GOT3 (cell line): ENCODE data around the gene INF2.
"Not testable (repeated sequence)": the region's sequence is repeated elsewhere in the genome, so short reads cannot be mapped to it uniquely, and the experiment has no call there.

Experiments
- DNase-seq: peaks from one replicate; lab custom pipeline; 2025; ENCODE audit warnings: mixed read lengths; lab: John Stamatoyannopoulos, UW

Gene INF2

DNA sequence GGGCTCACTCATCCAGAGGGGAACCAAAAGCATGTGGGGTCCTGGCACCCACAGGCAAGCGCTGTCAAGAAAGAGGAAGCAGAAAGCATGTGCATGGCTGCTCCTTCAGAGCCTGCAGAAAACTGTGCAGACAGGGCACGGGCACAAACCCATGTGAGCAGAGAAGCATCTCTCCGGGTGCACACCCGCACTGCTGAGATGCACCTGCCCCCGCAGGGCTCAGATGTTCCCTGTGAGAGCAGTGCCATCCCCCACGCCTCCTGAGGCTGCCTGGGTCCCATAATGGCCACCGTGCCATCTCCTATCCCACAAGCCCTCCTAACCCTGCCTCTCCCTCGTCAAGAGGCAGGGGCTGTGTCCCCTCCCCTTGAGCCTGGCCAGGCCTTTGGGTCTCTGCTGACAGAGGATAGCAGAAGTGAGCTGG is 32.3 kb upstream of the INF2 start:
- DNase-seq = no peak

DNA sequence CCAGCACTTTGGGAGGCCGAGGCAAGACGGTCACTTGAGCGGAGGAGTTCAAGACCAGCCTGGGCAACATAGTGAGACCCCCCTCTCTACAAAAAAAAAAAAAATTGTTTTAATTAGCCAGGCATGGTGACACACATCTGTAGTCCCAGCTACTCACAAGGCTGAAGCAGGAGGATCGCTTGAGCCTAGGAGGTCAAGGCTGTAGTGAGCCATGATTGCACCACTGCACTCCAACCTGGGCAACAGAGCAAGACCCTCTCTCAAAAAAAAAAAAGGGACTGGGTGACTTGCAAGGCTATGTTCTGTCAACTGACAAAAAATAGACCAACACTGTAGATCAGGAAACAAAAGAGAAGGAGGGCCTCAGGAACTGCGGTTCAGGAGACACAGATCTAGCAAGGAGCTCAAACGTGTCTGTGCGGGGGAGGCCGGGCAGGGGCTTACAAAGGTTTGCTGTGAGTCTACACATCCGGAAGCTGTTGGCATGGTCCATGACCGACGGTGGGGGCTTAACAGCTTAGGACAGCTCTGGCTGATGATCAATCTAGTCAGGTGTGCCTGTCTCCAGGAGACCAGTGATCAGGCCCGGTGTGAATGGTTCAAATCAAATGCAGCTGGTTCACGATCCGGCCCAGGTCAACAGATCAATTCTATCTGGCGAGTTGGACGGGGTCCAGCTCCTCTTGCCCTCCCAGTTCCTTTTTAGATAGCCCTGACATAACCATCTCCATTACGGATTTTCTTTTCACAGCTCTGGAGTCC is 31.7 kb upstream of the INF2 start:
- no peak for DNase-seq

DNA sequence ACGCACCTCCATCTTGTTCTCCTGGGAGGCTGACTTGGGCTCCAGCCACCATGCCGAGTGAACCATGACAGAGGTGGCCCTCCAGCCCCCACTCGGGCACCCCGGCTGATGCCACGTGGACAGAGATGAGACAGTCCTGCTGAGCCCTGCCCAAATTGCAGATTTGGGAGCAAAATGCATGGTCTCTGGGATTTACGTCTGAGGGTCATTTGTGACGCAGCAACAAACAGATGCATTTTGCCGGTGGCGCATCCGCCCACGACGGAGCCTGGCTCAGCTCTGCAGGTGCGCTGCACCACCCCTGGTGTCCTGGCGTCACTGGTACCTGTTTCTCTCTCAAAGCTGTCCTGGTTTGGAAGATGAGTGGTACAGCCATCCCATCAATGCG is 31.1 kb upstream of the INF2 start:
- DNase-seq = no peak

DNA sequence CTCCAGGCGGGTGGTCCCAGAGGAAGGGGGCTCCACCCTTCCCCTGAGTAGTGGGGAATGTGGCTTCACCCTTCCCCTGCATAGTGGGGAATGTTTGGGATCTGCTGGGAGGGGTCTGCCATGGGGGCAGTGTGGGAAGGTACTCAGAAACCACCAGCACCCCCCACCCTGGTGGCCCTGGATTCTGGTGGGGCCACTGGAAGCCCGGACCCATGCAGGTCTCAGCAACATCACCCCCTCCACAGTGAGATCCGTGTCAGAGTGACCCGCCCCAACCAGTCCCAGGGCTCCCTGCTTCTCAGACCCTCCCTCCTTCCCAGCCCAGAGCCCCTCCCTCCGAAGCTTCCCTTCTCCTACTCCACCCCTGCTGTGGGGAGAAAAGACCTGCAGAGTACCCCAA is 30.3 kb upstream of the INF2 start:
- DNase-seq = no peak

DNA sequence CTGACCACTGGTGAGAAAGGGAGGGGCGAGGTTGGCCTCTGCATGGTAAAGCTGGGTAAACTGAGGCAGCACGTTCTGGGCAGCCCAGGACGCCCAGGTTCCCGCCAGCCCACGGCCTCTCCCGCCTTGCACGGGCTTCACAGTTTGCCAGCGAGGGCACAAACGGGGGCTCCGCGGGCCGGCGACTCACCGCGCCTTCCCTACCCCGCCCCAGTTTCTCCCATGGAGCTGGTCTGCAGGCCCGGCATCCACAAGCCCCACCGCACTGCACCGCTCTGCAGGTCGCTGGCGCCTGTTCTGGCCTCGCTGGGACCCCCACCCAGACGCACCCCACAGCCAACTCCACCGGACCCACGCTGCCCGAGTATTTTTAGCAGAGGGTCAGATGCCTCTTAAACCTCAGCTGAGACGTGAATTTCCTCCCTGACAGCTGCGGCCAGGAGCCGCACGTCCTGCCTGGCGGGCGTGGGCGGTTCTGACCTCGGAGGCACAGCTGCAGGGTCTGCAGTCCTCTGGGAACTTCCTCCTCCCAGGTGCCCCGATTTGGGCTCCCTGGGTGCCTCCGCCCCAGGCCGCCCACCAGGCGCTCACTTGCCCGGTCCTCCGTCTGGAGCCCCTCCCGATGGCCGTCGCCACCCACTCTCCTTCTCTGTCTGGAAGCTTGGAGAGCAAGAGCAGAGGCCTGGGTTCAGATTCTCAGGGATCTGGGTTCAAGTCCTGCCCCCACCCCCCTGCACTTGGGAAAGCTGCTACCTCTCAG is 29.5 kb upstream of the INF2 start:
- DNase-seq = no peak

DNA sequence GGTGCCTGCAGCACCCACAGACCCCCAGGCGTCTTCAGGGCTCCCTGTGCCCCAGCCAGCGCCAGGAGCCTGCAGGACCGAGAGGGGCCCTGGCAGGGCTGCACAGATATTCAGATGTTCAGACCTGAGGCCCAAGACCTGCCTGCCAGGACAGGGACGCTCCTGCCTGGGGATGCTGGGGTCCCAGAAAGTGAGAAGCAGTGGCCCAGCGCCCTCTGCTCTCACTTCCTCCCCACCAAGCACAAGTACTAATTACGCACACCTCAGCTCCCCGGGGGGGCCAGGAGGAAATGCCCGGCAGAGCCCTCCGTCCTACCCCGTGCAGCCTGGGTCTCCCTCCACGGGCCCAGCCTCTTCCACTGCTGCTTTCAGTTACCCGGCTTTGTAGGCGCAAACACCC is 28.8 kb upstream of the INF2 start:
- DNase-seq = no peak

DNA sequence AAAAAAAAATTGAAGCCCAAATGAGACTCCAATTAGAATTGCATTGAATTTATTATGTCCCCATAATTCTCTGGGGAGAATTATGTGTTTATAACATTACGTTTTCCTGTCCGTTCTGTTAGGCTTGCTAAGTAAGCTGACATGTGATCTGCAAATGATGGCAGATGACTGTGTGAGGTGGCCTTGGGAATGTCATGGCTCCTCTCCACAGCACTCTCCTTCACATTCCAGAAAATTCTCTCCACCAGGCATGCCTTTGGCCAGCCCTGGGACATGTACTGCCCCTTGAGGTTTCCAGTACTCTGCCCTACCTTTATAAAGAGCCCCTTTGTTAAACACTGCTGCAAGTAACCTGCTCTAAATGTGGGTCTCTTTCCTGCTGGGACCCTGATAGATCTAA is 28.3 kb upstream of the INF2 start:
- no peak for DNase-seq

DNA sequence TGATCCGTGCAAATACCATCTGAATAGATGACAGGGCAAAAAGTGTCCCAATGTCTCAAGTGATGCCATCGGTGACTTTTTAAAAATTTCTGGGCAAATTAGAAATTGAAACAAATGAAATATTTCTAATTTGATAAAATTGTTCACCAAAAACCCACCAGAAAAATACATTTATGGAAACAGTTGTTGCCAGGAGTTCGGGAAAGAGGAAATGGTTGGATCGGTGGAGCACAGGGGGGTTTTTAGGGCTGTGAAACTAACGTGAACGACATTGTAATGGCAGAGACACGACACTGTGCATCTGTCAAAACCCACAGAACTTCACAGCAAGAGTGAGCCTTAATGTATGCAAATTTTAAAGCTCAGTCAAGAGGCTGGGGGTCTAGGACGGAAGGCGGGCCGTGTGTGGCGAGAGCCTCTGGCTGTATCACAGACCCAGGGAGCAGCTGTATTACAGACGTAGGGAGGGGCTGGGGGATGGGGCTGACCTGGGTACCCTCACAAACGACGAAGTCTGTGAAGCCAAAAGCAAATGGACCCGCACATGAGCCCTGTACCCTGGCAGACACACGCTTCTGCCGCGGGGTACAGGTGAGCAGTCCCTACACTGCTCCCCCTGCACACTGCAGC is 27.8 kb upstream of the INF2 start:
- not testable (repeated sequence) for DNase-seq

DNA sequence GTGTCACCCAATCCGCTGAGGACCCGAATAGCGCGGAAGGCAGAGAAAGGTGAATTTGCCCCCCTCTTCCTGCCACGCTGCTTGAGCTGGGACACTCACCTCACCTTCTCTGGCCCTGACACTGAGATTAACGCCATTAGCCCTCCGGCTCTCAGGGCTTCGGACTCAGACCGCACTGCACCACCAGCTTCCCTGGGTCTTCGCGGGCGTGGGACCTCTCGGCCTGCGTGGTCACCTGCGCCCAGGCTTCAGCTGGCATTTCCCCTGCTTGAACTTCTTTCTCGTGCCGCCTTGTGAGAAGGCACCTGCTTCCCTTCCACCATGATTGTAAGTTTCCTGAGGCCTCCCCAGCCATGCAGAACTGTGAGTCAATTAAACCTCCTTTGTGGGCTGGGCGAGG is 26.9 kb upstream of the INF2 start:
- not testable (repeated sequence) for DNase-seq

DNA sequence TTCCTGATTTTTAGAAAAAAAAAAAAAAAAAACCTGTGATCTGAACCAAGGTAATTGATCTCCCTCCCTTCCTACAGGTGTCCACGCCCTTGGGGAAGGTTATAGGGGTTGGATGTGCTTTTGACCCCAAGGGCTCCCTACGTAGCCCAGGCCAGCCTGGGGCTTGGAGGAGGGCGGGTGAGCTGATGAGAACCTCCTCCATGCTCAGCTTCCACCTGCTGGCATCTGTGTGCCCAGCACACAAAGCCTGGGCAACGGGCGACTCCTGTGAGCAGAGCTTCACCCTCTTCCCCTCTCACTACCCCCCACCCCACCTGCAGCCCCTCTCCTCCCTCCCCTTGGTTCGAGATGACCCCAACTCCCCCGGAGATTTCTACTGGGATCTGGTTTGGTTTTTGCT is 25.3 kb upstream of the INF2 start:
- no peak for DNase-seq

DNA sequence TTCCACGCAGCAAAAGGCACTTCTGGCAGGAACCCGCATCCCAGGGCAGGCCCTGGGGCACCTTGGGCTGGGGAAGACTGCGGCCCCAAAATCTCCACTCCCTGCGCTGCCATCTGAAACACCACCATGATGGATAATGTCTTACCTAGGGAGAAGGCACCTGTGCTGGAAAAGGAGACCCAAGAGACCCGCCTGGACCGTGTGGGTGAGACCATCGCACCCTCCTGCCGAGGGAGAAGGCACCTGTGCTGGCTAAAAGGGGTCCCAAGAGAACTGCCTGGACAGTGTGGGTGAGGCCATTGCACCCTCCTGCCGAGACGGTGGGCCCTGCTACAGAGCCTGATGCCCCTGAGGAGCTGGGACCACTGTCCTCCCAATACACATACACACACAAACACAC is 24.8 kb upstream of the INF2 start:
- no peak for DNase-seq

DNA sequence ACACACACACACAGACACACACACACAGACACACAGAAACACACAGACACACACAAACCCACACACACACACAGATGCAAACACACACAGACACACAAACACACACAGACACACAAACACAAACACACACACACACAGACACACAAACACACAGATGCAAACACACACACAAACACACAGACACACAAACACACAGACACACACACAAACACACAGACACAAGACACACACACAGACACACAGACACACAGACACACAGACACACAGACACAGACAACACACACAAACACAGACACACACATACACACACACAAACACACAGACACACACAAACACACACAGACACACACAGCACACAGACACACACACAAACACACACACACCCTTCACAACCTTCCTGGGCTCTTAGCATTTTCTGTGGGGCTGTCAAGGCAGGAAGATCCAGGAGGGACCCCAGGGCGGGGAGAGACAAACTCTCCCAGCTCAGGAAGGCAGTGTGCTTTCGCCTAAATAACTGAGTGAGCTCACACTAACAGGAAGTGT is 24.2 kb upstream of the INF2 start:
- DNase-seq = no peak

DNA sequence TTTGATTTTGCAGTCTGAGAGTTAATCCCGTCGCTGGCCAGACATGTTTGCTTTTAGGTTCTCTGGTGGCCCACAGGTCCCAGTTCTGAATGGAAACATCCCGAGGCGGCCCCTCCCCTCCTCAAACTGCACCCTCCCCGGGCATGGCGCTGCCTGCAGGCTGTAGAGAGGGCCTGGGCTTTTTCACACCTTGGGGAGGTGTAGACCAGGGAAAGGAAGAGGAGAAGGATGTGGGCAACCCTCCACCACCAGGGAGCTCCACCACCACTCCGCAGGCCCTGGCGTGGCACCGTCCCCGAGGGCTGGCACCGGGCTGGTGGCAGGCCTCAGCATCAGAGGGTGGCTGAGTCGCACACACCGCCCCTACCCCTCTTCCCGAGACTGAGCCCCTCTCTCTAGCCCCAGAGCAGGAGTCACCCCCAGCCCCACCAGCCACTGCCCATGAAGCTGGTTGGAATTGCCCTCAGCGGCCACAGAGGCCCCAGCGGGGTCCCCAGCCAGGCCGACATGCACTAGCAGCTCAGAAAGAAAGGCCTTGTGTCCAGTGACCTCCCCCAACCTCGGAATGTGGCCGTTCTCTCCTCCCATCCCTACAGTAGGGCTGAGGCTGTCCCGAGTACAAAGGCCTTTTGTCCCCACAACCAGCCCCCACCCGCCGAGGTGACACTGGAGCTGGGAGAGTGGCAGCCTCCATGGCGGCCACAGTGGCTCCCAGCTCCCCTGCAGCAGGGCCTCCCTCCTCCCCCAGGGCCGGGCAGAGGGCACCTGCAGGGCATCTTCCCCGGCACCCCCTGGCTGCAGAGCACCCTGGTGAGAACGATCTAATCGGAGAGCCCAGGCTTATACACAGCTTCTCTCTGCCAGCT is 23.5 kb upstream of the INF2 start:
- DNase-seq = no peak

DNA sequence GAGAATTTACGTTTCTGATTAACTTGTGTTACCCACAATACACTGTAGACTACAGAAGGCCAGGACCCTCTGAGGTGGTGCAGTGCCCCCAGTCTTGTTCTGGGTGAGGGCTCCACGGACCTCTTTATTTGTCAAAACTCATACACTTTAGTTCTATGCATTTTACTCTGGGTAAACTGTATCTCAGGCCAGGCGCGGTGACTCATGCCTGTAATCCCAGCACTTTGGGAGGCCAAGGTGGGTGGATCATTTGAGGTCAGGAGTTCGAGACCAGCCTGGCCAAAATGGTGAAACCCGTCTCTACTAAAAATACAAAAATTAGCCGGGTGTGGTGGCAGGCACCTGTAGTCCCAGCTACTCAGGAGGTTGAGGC is 22.9 kb upstream of the INF2 start:
- DNase-seq = not testable (repeated sequence)

DNA sequence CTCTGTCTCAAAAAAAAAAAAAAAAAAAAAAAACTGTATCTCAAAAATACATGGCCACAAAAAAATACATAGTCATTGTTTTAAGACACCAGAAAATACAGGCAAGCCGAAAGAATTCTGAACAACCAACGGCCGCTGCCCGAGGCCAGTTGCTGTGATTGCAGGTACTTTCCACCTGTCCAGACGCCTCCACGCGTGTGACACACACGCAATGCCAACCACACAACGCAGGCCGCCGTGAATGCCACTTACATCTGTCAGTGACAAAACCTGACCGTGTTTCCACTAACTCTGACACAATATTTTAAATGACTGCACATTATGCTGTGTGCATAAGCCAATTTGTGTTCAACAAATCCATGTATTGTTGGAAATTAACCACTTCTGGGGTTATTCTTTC is 22.4 kb upstream of the INF2 start:
- no peak for DNase-seq

DNA sequence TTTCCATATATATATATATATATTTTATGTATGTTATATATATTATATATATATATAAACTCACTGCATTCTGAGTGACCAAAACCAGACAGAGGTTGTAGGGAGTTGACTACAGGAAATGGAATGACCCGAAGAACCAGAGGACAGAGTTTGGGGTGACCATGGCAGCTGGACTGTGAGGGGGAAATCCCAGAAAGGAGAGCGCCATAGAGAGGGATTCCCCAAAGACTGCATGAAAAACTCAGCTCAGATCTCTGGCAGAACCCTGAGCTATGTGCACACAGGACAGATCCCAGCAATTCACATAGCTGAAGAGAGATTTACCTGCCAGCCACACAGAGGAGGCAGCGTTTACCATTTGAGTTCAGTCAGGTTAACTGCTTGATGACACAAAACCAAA is 19.7 kb upstream of the INF2 start:
- DNase-seq = no peak

DNA sequence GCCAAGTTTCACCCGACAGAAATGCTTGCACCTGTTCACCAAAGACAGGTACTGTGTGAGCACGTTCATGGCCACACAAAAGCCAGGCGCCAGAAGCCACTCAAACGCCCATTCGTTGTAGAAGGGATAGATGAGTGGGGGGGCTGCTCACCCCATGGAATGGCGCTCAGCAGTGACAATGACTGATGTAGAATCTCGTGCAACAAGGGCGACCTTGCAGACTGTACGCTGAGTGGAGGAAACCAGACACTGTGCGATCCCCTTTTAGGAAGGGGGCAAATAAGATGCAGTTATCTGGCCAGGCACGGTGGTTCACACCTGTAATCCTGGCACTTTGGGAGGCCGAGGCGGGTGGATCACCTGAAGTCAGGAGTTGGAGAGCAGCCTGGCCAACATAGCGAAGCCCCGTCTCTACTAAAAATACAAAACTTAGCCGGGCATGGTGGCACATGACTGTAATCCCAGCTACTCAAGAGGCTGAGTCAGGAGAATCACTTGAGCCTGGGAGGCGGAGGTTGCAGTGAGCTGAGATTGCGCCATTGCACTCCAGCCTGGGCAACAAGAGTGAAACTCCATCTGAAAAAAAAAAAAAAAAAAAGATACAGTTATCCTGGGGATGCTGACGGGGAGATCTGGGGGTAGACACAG is 18.0 kb upstream of the INF2 start:
- DNase-seq = not testable (repeated sequence)

DNA sequence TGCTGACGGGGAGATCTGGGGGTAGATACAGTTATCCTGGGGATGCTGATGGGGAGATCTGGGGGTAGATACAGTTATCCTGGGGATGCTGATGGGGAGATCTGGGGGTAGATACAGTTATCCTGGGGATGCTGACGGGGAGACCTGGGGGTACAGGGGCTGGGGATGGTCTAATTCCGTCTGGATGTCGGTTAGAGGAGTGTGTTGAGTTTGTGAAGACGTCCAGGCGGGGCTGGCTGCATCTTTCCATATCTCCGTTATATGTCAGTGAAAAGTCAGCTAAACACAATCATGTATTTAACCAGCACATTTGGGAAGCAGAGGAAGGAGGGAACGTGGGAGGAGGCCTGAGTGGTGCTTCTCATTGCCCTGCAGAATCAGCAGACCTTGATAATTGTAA is 17.3 kb upstream of the INF2 start:
- not testable (repeated sequence) for DNase-seq

DNA sequence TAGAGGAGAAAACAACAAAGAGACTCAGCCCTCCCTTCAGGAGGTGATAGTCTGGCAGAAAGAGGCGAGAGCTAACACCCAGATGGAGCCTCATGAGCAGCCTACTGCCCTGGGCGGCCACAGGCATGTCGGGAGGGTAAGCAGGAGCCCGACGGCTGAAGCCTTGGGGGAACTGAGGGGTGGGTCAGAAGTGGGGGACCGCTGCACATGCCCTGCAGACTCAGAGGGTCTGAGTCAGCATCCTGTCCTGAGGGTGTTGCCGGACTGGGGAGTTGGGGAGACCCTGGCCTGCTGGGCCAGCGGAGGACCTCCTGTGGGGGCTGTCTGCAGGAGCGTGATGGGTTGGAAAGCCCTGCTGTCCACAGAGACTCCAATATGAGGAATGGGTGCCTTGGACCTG is 15.9 kb upstream of the INF2 start:
- DNase-seq = no peak

DNA sequence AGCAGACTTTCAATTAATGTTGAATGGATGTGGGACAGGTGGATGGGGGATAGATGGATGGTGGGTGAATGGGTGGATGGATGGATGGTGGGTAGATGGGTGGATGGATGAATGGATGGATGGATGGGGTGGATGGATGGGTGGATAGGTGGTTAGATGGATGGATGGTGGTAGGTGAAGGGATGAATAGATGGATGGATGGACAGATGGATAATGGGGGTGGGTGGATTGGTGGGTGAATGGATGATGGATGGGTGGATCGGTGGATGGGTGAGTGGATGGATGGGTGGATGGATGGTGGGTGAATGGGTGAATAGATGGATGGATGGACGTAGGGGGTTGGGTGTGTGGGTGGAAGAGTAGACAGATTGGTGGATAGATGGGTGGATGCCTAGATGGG is 14.0 kb upstream of the INF2 start:
- no peak for DNase-seq

DNA sequence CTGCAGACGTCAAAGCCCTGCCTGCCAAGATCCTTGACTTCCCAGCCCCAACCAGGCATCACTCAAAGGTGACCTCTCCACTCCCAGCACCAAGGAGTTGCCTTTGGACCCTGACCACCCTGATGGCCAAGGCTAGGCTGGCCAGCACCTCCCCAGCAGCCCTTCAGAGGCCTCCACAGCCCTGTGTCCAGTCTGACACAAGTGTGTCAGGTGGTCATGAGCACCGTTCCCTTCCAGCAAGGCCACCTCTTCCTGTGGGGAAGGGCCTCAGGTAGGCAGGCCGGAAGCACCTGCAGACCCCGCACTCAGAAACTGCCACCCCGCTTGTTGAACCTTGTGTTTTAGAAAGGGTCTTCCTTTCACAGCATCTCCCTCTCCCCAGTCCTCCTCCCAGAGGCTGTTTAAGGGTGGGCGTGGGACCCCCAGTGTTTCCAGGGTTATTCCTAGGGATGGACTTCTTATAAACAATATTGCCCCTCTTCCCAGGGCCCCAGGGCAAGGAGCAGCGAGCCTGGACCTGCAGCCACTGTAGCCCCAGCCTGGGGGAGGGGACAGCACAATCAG is 13.2 kb upstream of the INF2 start:
- DNase-seq = no peak
